Natural killer cell (primary cell): ENCODE measurements around the gene S1PR1. TPM values are rescaled to one million over a fixed set of nuclear protein-coding genes. Genes with fewer than 3 reads are reported as not detected.

Experiments used
- ATAC-seq, 3 donors: fragments of 150-1000 bp in 2 of 3; fragments of 200-7000 bp in 1 of 3; cut with Tn5 transposase; 1 replicate in 1 of 3; 2 replicates in 2 of 3; pipeline ENCODE4 v1.10.0; 2021; ENCODE audit warnings: mild to moderate bottlenecking in 2 of 3, moderate library complexity in 2 of 3
- DNase-seq, 2 donors: peaks; one replicate each; pipeline versions ENCODE4 v3.0.0 to v3.0.0-alpha.2; 2013 to 2021; ENCODE audit warnings: mixed read lengths in 1 of 2
- H3K27ac ChIP-seq: one replicate; pipeline ENCODE4 v1.5.1; 2013; ENCODE audit warnings: mild to moderate bottlenecking, low read length
- H3K27me3 ChIP-seq: one replicate; pipeline ENCODE4 v1.6.1; 2013; ENCODE audit warnings: low read length; ENCODE audit not compliant: control insufficient read depth, insufficient read depth
- H3K36me3 ChIP-seq: one replicate; pipeline ENCODE4 v1.6.1; 2013; ENCODE audit warnings: low read length; ENCODE audit not compliant: control insufficient read depth, insufficient read depth
- H3K4me1 ChIP-seq: one replicate; pipeline ENCODE4 v1.6.1; 2013; ENCODE audit warnings: low read length; ENCODE audit not compliant: control insufficient read depth, insufficient read depth
- H3K4me3 ChIP-seq: one replicate; pipeline ENCODE4 v1.5.1; 2013; ENCODE audit warnings: low read length
- H3K9me3 ChIP-seq: one replicate; pipeline ENCODE4 v1.6.1; 2013; ENCODE audit warnings: low read length; ENCODE audit not compliant: control insufficient read depth, insufficient read depth
- H3K27ac Mint-ChIP-seq, 2 donors: one replicate each; pipeline ENCODE4 v1.8.0; 2022; ENCODE audit warnings: mild to moderate bottlenecking in 2 of 2, mixed read lengths in 2 of 2, moderate library complexity in 1 of 2
- H3K27me3 Mint-ChIP-seq, 2 donors: one replicate each; pipeline ENCODE4 v1.8.0; 2022; ENCODE audit warnings: low read depth in 2 of 2, mixed read lengths in 2 of 2
- H3K36me3 Mint-ChIP-seq: one replicate; pipeline ENCODE4 v1.8.0; 2022; ENCODE audit warnings: mixed read lengths
- H3K4me1 Mint-ChIP-seq, 2 donors: one replicate each; pipeline ENCODE4 v1.8.0; 2022; ENCODE audit warnings: mixed read lengths in 2 of 2
- H3K4me3 Mint-ChIP-seq: one replicate; pipeline ENCODE4 v1.8.0; 2022; ENCODE audit warnings: mild to moderate bottlenecking, moderate library complexity, mixed read lengths
- H3K9me3 Mint-ChIP-seq, 2 donors: one replicate each; pipeline ENCODE4 v1.8.0; 2022; ENCODE audit warnings: mixed read lengths in 2 of 2
- CTCF ChIP-seq: fragments of 200-600 bp; IDR thresholded peaks from one replicate; pipeline ENCODE4 v1.8.0; 2022; ENCODE audit warnings: antibody characterized with exemption
- WGBS: methylation state at CpG from one replicate; pipeline ENCODE4 v1.1.7; 2013; ENCODE audit warnings: missing lambda C conversion rate; ENCODE audit not compliant: insufficient coverage; 5-methylcytosine and 5-hydroxymethylcytosine counted together
- intact Hi-C: fragments of 100-400 bp; cut with micrococcal nuclease; formaldehyde crosslinking; loops from one replicate; pipeline ENCODE4 v1.14.2; 2022
- total RNA-seq, 4 donors: library from RNA; stranded (reverse); fragments of 120-200 nt in 1 of 4; gene quantifications; one replicate each; pipeline versions ENCODE4 v1.2.3 to v1.2.4, GENCODE V29; 2013 to 2022

The S1PR1 gene
- total RNA-seq, 3 donors from 2014 or later (not counting 1 experiment from before 2014, with no cell fraction given), result 33.5 to 114 (median 80.2) TPM

DNA sequence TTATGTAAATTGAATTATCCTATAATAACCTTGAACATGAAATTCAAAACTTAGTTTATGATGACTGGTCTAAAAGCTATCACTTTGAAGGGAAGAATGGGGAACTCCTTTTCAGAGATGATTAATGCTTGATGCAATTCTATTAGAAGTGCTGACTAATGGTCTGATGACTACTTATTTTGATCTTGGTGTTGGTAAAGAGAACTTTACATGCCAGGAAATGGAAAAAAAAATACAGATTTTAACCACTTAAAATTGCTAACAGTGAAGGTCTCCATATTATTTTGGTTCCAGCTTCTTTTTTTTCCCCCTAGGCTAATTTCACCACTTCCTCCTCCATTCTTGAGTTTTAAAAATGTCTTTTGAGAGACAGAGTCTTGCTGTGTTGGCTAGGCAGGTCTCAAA, 22.9 kb downstream of the S1PR1 start:
- peak overlapping the region; percentile 6 for H3K4me3 Mint-ChIP-seq
- no peaks in the 10 kb centered on the region for H3K9me3 Mint-ChIP-seq
- ATAC-seq (peak; percentile 47 to 64 (median 56)), DNase-seq (peak in 1 of 2 donors; percentile 46)
- no peaks in the 10 kb centered on the region for H3K9me3 ChIP-seq
- peak overlapping the region; percentile 24 for H3K27ac ChIP-seq
- H3K4me1 Mint-ChIP-seq, result peaks cover 56 to 67% of the 10 kb centered on the region in 2 donors
- H3K27me3 Mint-ChIP-seq, result no peaks in the 10 kb centered on the region
- H3K4me1 ChIP-seq, result peaks cover 47% of the 10 kb centered on the region
- intact Hi-C loops, result no loop called here
- no peaks in the 10 kb centered on the region for H3K27me3 ChIP-seq
- TF ChIP-seq CTCF, result no peak
- H3K27ac Mint-ChIP-seq, result peak overlapping the region; percentile 61 to 88
- no peaks in the 10 kb centered on the region for H3K36me3 ChIP-seq
- H3K4me3 ChIP-seq, result no peak overlapping the region
- H3K36me3 Mint-ChIP-seq, result no peaks in the 10 kb centered on the region

DNA sequence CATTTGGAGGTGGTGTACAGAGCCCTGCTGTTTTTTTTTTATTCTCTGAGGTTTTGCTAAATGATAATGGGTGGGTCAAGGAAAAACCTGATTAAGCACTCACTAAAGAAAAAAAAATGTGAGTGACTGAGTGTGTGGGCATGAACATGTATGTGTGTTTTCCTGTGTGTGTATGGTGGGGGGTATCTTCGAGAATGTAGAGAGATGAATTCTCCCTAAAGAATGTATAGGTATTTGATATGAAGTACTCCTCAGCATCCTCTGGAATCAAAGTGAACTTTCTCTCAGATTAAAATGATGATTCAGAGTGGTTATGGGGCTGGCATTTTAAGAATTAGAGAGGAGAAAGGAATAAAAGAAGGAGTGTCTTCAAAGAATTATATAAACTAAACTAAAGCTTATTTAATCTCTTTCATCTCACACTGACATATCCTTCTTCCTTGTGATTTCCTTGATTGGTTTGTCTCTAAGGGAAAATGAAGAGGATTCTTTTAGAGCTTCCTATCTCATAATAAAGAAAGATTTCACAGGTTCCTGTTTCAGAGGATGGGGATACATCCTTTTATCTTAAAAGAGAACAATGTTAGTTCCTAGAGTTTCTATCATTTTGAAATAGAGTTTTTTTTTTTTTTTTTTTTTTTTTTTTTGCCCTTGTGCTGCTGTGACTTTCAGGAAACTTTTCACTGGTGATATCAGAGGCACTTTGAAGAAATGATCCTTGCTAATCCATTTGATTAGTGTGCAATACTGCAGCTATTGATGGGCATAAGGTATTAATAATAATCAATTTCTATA, 23.9 kb downstream of the S1PR1 start:
- H3K27ac Mint-ChIP-seq, result peak overlapping the region; percentile 61 to 88
- no peaks in the 10 kb centered on the region for H3K27me3 Mint-ChIP-seq
- ATAC-seq, result no peak
- 9% methylated on average over 1 of the region's 1 CpG for WGBS
- Histone ChIP-seq H3K9me3 (no peaks in the 10 kb centered on the region), H3K27ac (peak overlapping the region; percentile 12), H3K36me3 (no peaks in the 10 kb centered on the region), H3K4me1 (peaks cover 49% of the 10 kb centered on the region), H3K27me3 (no peaks in the 10 kb centered on the region), H3K4me3 (no peak overlapping the region)
- no peak for TF ChIP-seq CTCF
- H3K4me1 Mint-ChIP-seq, result peaks cover 66 to 77% of the 10 kb centered on the region in 2 donors
- peak overlapping the region; percentile 18 for H3K4me3 Mint-ChIP-seq
- H3K9me3 Mint-ChIP-seq, result no peaks in the 10 kb centered on the region
- H3K36me3 Mint-ChIP-seq, result no peaks in the 10 kb centered on the region
- intact Hi-C loops, result no loop called here
- DNase-seq, result no peak

GRCh38 chr1:101261623-101262022, 24.8 kb downstream of the S1PR1 start:
- TF ChIP-seq CTCF, result no peak
- peaks cover 69 to 80% of the 10 kb centered on the region in 2 donors for H3K4me1 Mint-ChIP-seq
- ATAC-seq, result no peak
- 90% methylated on average over 4 of the region's 4 CpGs for WGBS
- no peak for DNase-seq
- Histone ChIP-seq H3K27ac (no peak overlapping the region), H3K36me3 (no peaks in the 10 kb centered on the region), H3K9me3 (no peaks in the 10 kb centered on the region), H3K4me1 (peaks cover 47% of the 10 kb centered on the region), H3K4me3 (no peak overlapping the region), H3K27me3 (no peaks in the 10 kb centered on the region)
- H3K4me3 Mint-ChIP-seq, result no peak overlapping the region
- no peaks in the 10 kb centered on the region for H3K27me3 Mint-ChIP-seq
- H3K27ac Mint-ChIP-seq, result peak overlapping the region in 1 of 2 donors; percentile 61
- no peaks in the 10 kb centered on the region for H3K36me3 Mint-ChIP-seq
- H3K9me3 Mint-ChIP-seq, result no peaks in the 10 kb centered on the region
- intact Hi-C loops, result no loop called here
